ENCODE data around the gene UPK3A.

UPK3A gene

DNA sequence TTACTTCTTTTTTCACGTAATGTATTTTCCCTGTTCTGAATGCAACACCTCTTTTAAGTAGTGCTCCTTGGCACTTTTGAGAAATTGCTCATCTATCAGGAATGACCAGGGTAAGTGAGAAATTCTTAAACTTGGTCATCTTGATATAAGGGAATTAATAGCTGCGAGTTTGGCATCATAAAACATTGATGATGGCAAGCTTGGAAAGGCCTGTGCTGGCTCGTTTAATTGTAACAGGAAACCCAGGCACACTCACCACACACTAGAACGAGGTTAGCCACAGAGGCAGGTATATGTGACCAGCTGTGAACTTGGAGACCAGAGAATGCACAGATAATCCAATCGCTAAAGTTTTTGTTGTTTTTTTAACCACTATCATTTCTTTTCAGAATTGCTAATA, 49.3 kb downstream of the UPK3A start:
- H3K27ac ChIP-seq, result no peak overlapping the region
- H3K36me3 ChIP-seq (ENCODE audit: insufficient read depth, low read length), result peaks cover 17% of the 10 kb centered on the region
- TF ChIP-seq EZH2 (IDR thresholded peaks at IDR 0.05), result no peak
- no peak for TF ChIP-seq POLR2AphosphoS5 (IDR thresholded peaks at IDR 0.05; ENCODE audit: borderline replicate concordance, low read depth, low read length)
- no peak for TF ChIP-seq FOXP2 (optimal IDR thresholded peaks at IDR 0.05; ENCODE audit: control extremely low read depth, extremely low read length, insufficient read depth)

DNA sequence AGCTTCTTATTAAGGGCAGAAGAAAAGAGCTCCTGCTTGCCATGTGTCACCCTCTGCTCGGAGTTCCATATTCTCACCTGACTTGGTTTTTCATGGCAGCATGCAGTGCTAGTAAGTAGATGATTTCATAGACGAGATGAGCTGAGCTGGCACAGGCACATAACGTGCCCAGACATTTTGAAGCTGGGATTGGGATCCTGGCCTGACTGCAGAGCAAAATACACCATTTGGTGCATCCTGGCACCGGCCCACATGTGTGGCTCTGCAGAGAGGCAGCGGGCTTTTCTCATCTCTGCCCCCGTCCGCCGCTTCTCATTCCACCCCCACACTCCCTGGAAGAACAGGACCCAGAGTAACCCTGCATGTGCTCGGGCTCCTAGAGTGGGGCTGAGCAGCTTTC, 49.8 kb downstream of the UPK3A start:
- Histone ChIP-seq H3K27ac (no peak overlapping the region), H3K36me3 (ENCODE audit: insufficient read depth, low read length) (peaks cover 17% of the 10 kb centered on the region), H3K9ac (ENCODE audit: insufficient read length) (no peak overlapping the region), H3K9me3 (ENCODE audit: low read depth, low read length) (no peaks in the 10 kb centered on the region), H3K4me3 (no peak overlapping the region)
- TF ChIP-seq EZH2 (IDR thresholded peaks at IDR 0.05) (no peak), POLR2AphosphoS5 (IDR thresholded peaks at IDR 0.05; ENCODE audit: borderline replicate concordance, low read depth, low read length) (no peak), FOXP2 (optimal IDR thresholded peaks at IDR 0.05; ENCODE audit: control extremely low read depth, extremely low read length, insufficient read depth) (no peak)
- DNase-seq (ENCODE audit: low read depth, low spot score), result no peak

More for the DNA sequence above, 49.3 kb downstream of the UPK3A start:
- Histone ChIP-seq H3K9ac (ENCODE audit: insufficient read length) (no peak overlapping the region), H3K4me3 (no peak overlapping the region), H3K9me3 (ENCODE audit: low read depth, low read length) (no peaks in the 10 kb centered on the region)
- no peak for DNase-seq (ENCODE audit: low read depth, low spot score)

DNA sequence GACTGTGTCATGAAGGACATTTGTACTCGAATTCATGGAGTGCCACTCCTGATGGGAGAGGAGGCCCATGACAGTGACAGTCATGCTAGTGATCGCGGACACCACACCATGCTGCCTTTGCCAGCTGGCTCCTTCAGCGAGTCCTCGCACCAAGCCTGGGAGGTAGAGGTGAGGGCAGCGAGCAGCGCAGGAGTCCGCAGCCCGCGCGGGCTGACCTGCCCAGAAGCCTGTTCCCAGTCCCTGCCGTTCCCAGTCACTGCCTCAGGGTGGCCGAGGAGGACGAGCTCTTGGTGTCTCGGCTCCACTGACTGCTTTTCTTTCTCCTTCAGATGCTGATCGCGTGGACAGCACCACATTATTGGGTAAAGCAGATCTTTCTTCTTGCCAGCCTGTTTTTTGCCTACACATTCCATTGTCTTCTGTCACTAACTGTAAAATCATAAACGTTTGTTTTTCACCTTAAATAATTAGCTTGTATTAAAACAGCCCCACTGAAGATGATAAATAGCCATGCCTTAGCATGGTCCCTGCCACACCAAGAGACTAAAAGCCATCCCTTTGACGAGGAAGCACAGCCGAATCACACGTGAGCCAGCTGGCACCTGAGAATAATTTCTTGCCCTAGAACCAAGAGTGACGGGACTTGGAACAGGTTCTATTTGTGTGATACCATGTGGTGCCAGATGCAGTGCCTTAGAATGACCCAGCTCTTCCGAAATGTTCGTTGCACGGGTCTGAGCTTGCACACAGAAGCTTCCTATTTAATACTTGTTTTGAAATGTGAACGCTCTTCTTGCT, 50.5 kb downstream of the UPK3A start:
- Histone ChIP-seq H3K36me3 (ENCODE audit: insufficient read depth, low read length) (peaks cover 17% of the 10 kb centered on the region), H3K4me3 (no peak overlapping the region), H3K9ac (ENCODE audit: insufficient read length) (no peak overlapping the region), H3K9me3 (ENCODE audit: low read depth, low read length) (no peaks in the 10 kb centered on the region), H3K27ac (no peak overlapping the region)
- DNase-seq (ENCODE audit: low read depth, low spot score), result no peak
- TF ChIP-seq FOXP2 (optimal IDR thresholded peaks at IDR 0.05; ENCODE audit: control extremely low read depth, extremely low read length, insufficient read depth) (no peak), POLR2AphosphoS5 (IDR thresholded peaks at IDR 0.05; ENCODE audit: borderline replicate concordance, low read depth, low read length) (no peak), EZH2 (IDR thresholded peaks at IDR 0.05) (no peak)

DNA sequence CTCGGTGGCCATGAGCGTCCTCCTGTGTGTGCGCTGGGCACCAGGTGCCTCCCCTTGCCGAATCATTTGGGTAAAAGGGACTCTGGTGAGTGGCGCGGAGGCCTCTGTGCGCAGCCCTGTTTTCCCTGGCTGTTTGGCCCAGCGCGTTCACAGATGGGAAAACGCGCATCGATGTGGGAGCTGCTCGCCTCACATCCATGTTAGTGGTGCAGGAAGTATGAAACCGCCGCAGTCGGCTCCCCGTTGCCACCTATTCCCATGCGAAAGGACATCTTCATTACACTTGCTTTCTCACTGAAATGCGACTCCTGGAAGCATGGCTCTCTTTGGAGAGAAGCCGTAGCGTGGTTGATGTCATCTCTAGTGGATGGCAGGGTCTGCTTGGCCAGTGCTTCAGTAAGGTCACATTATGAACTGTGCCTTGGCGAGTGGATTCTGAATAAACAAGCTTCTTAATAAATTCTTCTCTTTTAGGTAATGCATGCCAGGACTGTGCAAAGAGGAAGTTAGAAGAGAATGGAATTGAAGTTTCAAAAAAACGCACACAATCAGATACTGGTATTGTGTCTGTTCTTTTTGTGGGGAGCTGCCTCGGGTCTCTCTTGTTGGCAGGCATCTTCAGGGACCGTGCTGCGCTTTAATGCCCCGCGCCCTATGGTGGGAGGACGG, 51.2 kb downstream of the UPK3A start:
- Histone ChIP-seq H3K9me3 (ENCODE audit: low read depth, low read length) (no peaks in the 10 kb centered on the region), H3K36me3 (ENCODE audit: insufficient read depth, low read length) (peaks cover 17% of the 10 kb centered on the region), H3K27ac (no peak overlapping the region), H3K4me3 (no peak overlapping the region), H3K9ac (ENCODE audit: insufficient read length) (no peak overlapping the region)
- no peak for DNase-seq (ENCODE audit: low read depth, low spot score)
- TF ChIP-seq FOXP2 (optimal IDR thresholded peaks at IDR 0.05; ENCODE audit: control extremely low read depth, extremely low read length, insufficient read depth), result no peak
- no peak for TF ChIP-seq POLR2AphosphoS5 (IDR thresholded peaks at IDR 0.05; ENCODE audit: borderline replicate concordance, low read depth, low read length)
- no peak for TF ChIP-seq EZH2 (IDR thresholded peaks at IDR 0.05)

DNA sequence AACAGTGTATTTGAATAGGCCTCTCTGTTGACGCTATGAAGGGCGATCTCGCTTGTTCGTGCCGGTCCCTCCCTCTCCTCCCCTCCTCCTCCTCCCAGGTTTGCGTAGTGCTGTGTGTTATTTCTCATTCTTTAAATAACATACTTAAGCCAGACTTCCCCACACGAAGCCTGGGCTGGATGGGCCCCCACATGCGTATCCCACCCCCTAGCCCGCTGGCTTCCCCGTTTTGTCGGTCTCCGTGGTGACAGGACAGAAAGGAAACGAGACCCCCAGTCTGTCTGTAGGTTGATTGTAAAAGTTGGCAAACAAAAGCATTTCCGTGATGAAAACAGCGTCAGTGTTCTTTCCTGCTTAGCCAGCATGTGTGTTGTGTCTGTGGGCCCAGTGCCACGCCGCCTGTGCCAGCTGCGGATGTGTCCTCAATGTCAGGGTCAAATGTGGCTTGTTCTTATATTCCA, 52.3 kb downstream of the UPK3A start:
- TF ChIP-seq POLR2AphosphoS5 (IDR thresholded peaks at IDR 0.05; ENCODE audit: borderline replicate concordance, low read depth, low read length) (no peak), FOXP2 (optimal IDR thresholded peaks at IDR 0.05; ENCODE audit: control extremely low read depth, extremely low read length, insufficient read depth) (no peak), EZH2 (IDR thresholded peaks at IDR 0.05) (no peak)
- H3K9me3 ChIP-seq (ENCODE audit: low read depth, low read length), result no peaks in the 10 kb centered on the region
- peak overlapping the region; percentile 69 for H3K27ac ChIP-seq
- DNase-seq (ENCODE audit: low read depth, low spot score), result no peak
- H3K9ac ChIP-seq (ENCODE audit: insufficient read length), result peak overlapping the region; percentile 48
- H3K36me3 ChIP-seq (ENCODE audit: insufficient read depth, low read length), result peaks cover 17% of the 10 kb centered on the region
- H3K4me3 ChIP-seq, result peak overlapping the region; percentile 53

DNA sequence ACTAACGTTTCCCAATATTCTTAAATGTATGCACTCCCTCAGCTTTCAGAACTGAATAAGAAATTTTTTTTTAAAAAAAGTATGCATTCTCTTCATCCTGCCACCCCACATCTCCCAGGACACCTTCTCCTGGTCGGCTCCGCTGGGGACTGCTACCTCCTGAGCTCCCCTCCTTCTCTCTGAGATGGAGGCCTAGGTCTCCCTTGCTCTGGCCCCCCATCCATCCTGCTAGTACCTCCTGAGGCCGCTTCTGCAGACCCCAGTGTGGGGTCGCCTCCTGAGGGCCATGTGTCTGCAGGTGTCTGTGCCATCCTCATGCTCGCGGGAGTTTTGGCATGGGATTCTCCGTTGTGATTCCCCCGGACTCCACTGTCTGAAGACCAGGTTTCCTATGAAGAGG, 52.8 kb downstream of the UPK3A start:
- H3K36me3 ChIP-seq (ENCODE audit: insufficient read depth, low read length), result peaks cover 17% of the 10 kb centered on the region
- H3K9ac ChIP-seq (ENCODE audit: insufficient read length), result peak overlapping the region; percentile 8
- peak overlapping the region; percentile 53; the same call in 1 of the 2 replicates for H3K4me3 ChIP-seq
- no peaks in the 10 kb centered on the region for H3K9me3 ChIP-seq (ENCODE audit: low read depth, low read length)
- no peak for DNase-seq (ENCODE audit: low read depth, low spot score)
- TF ChIP-seq POLR2AphosphoS5 (IDR thresholded peaks at IDR 0.05; ENCODE audit: borderline replicate concordance, low read depth, low read length) (no peak), EZH2 (IDR thresholded peaks at IDR 0.05) (no peak), FOXP2 (optimal IDR thresholded peaks at IDR 0.05; ENCODE audit: control extremely low read depth, extremely low read length, insufficient read depth) (no peak)
- H3K27ac ChIP-seq, result peak overlapping the region; percentile 69

DNA sequence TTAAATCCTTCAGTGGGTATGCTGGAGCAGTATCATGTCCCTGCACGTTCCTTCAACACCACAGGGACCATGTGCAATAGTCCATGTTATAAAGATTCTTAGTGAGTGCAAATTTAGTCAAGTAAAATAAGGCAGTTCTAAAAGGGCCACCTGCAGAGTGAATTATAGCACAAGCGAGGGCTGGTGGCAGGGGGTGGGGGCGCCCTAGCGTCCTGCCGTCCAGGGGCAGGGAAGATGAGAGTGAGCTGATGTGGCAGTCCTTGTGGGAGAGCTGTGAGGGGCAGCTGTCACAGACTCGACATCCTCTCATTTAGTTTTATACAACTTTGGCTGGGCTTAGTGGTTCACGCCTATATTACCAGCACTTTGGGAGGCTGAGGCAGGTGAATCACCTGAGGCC, 54.0 kb downstream of the UPK3A start:
- H3K27ac ChIP-seq, result no peak overlapping the region
- H3K36me3 ChIP-seq (ENCODE audit: insufficient read depth, low read length), result peaks cover 17% of the 10 kb centered on the region
- H3K4me3 ChIP-seq, result no peak overlapping the region
- no peak for DNase-seq (ENCODE audit: low read depth, low spot score)
- H3K9ac ChIP-seq (ENCODE audit: insufficient read length), result no peak overlapping the region
- no peak for TF ChIP-seq FOXP2 (optimal IDR thresholded peaks at IDR 0.05; ENCODE audit: control extremely low read depth, extremely low read length, insufficient read depth)
- no peak for TF ChIP-seq EZH2 (IDR thresholded peaks at IDR 0.05)
- no peak for TF ChIP-seq POLR2AphosphoS5 (IDR thresholded peaks at IDR 0.05; ENCODE audit: borderline replicate concordance, low read depth, low read length)
- no peaks in the 10 kb centered on the region for H3K9me3 ChIP-seq (ENCODE audit: low read depth, low read length)

DNA sequence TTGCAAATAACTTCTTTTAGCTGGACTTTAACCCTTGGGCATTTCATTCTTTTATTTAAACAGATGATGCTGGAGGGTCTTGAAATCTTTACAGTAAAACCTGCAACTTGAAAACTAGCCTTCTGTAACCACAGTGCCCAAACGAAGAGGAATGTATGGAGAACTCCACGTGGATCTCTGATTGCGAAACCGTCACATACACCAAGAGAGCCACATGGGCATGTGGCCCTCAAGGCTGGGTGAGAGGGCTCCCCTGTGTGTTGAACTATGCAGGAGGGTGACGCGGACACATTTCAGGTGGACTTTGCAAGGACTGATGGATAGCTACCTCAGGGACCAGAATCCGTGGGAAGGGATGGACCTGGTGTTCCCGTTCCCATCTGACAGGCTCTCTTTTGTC, 55.6 kb downstream of the UPK3A start:
- no peak for DNase-seq (ENCODE audit: low read depth, low spot score)
- Histone ChIP-seq H3K9me3 (ENCODE audit: low read depth, low read length) (no peaks in the 10 kb centered on the region), H3K36me3 (ENCODE audit: insufficient read depth, low read length) (peaks cover 2% of the 10 kb centered on the region), H3K27ac (no peak overlapping the region), H3K9ac (ENCODE audit: insufficient read length) (no peak overlapping the region), H3K4me3 (no peak overlapping the region)
- TF ChIP-seq EZH2 (IDR thresholded peaks at IDR 0.05) (no peak), POLR2AphosphoS5 (IDR thresholded peaks at IDR 0.05; ENCODE audit: borderline replicate concordance, low read depth, low read length) (no peak), FOXP2 (optimal IDR thresholded peaks at IDR 0.05; ENCODE audit: control extremely low read depth, extremely low read length, insufficient read depth) (no peak)
